Neural cell (in vitro differentiated cells): ENCODE results near the gene NGB.

Experiments
- CTCF ChIP-seq: fragments of 450-650 bp; IDR thresholded peaks from 2 replicates; pipeline ENCODE4 v1.5.1; 2014; ENCODE audit warnings: antibody characterized with exemption, mild to moderate bottlenecking, moderate library complexity; ENCODE audit not compliant: poor library complexity, severe bottlenecking
- EZH2 ChIP-seq: fragments of 200-600, 300-800 bp; shearing (Covaris generic), sonication (generic); IDR thresholded peaks from 2 replicates; pipeline ENCODE4 v1.6.1; 2014; ENCODE audit warnings: antibody characterized with exemption, low read length, borderline replicate concordance, mild to moderate bottlenecking; ENCODE audit not compliant: insufficient read depth, poor library complexity, severe bottlenecking
- POLR2AphosphoS5 ChIP-seq: IDR thresholded peaks from 2 replicates; pipeline ENCODE4 v1.6.1; 2012
- RAD21 ChIP-seq: fragments of 450-650 bp; conservative IDR thresholded peaks from 2 replicates; pipeline ENCODE4 v1.6.1; 2014; ENCODE audit warnings: antibody characterized with exemption, mild to moderate bottlenecking, moderate library complexity

- TF ChIP-seq CTCF (peak; percentile 51), RAD21 (peak; percentile 36), EZH2 (no peak), POLR2AphosphoS5 (peak; percentile 25)
Observed at GRCh38 chr14:77275601-77276017, 4.6 kb upstream of the NGB start.
